ENCODE measurements around the gene SNAP23.

SNAP23 gene

DNA sequence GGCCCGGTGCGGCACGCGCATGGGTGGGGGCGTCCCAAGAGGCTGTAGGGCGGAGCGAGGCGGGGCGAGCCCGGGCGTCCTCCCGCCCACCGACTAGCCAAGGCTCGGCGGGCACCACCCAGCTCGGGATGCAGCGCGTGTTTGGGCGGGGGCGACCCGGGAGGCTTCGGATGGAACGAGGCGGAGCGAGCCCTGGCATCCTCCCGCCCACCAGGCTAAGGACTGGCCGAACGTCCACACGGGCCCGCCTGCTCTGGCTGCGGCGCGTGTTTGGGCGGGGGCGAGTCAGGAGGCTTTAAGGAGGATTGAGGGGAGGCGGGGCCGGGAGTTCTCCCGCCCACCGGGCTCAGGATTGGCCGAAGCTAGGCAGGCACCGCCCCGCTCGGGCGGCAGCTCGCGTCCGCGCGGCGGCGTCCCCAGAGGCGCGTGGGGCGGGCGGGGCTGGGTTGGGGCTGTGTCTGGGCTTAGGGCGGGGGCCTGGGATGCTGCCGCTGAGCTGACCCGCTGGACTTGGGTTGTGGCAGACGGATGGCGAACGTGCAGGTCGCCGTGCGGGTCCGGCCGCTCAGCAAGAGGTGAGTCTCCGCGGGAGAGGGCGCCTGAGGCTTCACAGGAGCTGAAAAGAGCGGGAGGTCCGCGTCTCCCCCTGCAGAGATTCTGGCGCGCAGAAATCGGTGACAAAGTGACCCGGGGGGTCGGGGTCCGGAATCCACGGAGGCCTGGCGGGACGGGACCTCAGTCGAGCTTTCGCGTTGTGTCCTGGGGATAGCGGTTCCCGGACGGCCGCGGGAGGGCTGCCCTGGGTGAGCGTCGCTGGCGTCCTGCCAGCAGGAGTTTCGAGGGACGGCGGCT lies 80.0 kb downstream of the SNAP23 start, which contains the start of gene STARD9:
Gene STARD9, plus strand, starts transcription at position 419 of the 852 bp plus-strand sequence. Its CDS starts 110 bp downstream, at position 529.
- peak; percentile 94 for DNase-seq

DNA sequence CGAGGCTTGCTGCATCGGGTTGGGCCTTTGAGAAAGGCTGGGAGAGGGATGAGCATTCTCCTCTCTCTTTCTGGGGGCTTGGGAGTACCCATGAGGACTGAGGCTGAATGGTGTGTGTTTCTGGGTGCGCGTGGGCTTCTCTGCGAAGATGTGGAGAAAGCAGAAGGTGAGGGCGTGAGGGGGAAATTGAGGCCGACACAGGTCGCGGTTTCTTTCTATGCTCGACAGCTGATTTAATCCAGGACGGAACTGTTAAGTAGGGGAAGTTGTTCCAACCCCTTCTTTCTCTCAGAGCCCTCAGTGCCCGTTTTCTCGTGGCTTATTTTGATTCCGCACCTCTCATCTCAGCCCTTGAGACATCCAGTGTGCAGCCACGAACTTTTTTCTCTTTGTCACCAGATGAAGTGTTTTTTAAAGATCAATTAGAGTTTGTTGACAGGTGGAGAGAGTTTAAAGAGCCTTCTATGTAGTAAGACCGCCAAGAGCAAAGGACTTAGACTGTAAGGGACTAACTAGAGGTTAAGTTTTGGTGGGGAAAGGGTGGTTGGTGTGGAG lies 80.7 kb downstream of the SNAP23 start:
- DNase-seq, result no peak

DNA sequence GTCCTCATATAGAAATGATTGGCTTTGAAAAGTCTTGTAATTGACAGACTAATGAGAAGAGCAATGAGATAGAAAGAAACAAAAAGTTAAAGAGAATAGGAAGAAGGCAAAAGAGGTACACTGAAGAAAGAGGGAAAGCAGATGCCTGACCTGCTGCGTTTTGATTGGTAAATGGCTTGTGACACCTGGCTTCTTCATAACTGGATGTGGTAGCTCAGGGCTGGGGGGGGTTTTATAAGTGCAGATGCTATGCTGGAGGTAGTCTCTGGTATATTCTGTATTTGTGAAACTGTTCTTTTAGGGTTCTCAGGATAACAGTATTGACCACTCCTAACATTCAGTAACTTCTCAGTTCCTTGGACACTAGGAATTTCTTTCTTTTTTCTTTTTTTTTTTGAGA lies 81.3 kb downstream of the SNAP23 start:
- no peak for DNase-seq

DNA sequence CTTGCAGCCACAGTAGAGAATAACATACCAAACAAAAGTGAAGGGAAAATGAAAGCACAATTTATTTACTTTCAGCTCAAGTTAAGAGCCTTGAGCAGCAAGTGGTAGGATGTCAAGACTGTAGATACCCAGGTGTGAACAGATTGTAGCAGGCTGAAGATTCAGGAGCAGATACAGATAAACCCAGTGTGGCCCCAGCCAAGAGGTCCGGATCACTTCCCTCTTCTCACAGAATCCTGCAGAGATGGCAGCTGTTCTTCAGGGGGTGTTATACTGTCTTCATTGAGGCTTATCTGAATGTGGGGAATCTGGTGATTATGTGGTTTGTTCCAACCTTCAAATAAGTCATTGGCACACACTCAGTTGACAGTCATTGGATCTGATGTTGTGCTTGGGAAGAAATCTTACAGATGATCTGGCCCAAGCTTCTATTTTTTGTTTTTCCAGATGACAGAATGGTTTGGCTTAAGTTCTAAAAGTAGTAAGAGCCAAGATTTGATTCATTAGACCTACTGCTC lies 82.1 kb downstream of the SNAP23 start:
- DNase-seq, result no peak

DNA sequence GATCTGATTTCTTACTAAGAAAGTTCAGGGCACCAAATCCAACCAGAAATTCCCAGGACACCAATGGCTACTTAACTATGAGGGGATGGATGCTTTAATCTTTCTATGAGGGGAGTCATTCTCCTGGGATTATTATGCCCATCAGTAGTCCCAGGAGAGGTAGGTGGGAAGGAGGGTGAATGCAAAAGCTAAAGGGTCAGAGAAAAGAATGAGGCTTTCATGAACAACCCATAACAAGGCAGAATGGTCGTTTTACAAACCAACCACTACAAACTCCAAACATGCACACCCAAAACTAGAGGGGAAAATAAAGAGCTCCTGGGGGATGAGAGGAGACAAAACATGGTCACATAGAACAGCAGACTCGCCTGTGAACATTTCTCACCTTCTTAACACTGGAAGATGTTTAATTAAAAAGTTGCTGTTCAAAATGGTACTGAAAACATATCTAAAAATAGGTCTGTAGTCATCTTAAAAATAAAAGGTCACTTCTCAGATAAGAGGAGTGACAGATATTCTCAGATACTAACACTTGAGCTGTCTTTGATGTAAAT lies 83.6 kb downstream of the SNAP23 start:
- no peak for DNase-seq

DNA sequence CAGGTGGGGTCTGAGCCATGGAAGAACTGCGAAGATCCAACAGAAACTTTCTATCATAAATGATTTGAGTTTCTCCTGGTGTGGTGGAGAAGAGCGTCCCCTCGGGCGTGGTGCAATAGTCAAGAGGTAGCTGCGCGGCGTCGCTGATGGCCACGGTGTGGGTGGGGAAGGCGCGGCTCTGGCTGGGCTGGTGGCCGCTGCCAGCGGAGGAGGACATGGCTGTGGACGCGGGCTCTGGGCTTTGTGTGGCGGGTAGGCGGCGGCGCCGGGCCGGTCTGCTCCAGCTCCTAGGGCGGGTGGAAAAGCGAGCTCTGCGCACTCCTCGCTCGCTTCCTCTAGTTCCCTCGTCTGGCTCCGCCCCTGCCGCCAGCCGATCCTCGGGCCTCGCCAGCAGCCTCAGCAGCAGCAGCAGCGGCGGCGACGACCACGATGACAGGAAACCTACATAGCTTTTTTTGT lies 85.9 kb downstream of the SNAP23 start:
- peak; percentile 76 for DNase-seq
